HFFc6 (cell line): Measurements from ENCODE around the gene MFN2. TPM values are rescaled to one million over a fixed set of nuclear protein-coding genes. Genes with fewer than 3 reads are reported as not detected.
A peak's percentile ranks its signal among the peaks of the same experiment; 100 is the strongest.

Experiments used
- DNase-seq: peaks from one replicate; pipeline ENCODE4 v3.0.0-alpha.2; 2018
- H3K27ac Mint-ChIP-seq: 2 replicates; pipeline ENCODE4 v1.8.0; 2020; ENCODE audit warnings: mild to moderate bottlenecking, mixed read lengths
- H3K27me3 Mint-ChIP-seq: 2 replicates; pipeline ENCODE4 v1.8.0; 2021; ENCODE audit warnings: mild to moderate bottlenecking, moderate library complexity, mixed read lengths; ENCODE audit not compliant: insufficient read depth
- H3K36me3 Mint-ChIP-seq: 2 replicates; pipeline ENCODE4 v1.8.0; 2021; ENCODE audit warnings: low read depth, mixed read lengths
- H3K4me1 Mint-ChIP-seq: 2 replicates; pipeline ENCODE4 v1.8.0; 2020; ENCODE audit warnings: low read depth, mixed read lengths
- H3K4me3 Mint-ChIP-seq: 2 replicates; pipeline ENCODE4 v1.8.0; 2020; ENCODE audit warnings: mild to moderate bottlenecking, moderate library complexity, mixed read lengths
- H3K9me3 Mint-ChIP-seq: 2 replicates; pipeline ENCODE4 v1.8.0; 2020; ENCODE audit warnings: mild to moderate bottlenecking, mixed read lengths
- CTCF ChIP-seq: fragments of 200-600 bp; sonication (generic); IDR thresholded peaks from 2 replicates; pipeline ENCODE4 v1.5.0; 2021; ENCODE audit warnings: antibody characterized with exemption, mild to moderate bottlenecking
- total RNA-seq, 6 experiments: library from RNA; stranded (reverse); fragmentation: NEBNext Ultra II Directional; extraction: Animal tissue kit (Norgen Biotek cat#: 25700); gene quantifications; 2 replicates in 1 of 6; 3 replicates in 5 of 6; pipeline ENCODE4 v1.2.3, GENCODE V29; 2021

Gene MFN2
- total RNA-seq, 6 experiments from 2014 or later = 92.8 to 112 (median 101) TPM

- peaks cover 12% of the 10 kb centered on the region for H3K4me1 Mint-ChIP-seq
- H3K9me3 Mint-ChIP-seq = no peaks in the 10 kb centered on the region
- H3K36me3 Mint-ChIP-seq = peaks cover 10% of the 10 kb centered on the region; the same call in 1 of the 2 replicates
- no peak for DNase-seq
- no peak for TF ChIP-seq CTCF
- peak overlapping the region; percentile 51 for H3K27ac Mint-ChIP-seq
- no peaks in the 10 kb centered on the region for H3K27me3 Mint-ChIP-seq
- peak overlapping the region; percentile 90 for H3K4me3 Mint-ChIP-seq
Measured at GRCh38 chr1:12019858-12020509, 39.7 kb downstream of the MFN2 start.

DNA sequence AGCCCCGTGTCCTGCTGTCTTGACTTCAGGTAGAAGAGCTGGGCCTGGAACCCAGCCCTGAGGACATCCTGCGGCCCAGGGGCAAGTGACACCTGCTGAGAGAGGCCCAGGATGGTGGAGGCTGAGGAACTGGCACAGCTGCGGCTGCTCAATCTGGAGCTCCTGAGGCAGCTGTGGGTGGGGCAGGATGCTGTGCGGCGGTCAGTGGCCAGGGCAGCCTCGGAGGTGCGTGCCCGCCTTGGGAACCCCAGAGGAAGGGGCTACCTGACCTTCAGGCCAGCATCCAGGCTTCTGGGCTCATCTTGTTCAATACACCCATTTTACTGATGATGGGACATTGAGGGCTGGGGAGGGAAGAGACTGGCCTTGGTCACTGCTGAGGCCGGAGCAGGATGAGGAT lies 41.4 kb downstream of the MFN2 start:
- Mint-ChIP-seq H3K4me1 (0 out of 2 replicates have a peak, but pooled peaks cover 6% of the 10 kb centered on the region), H3K27ac (no peak overlapping the region), H3K36me3 (peaks cover 17% of the 10 kb centered on the region; the same call in 1 of the 2 replicates), H3K4me3 (no peak overlapping the region), H3K9me3 (no peaks in the 10 kb centered on the region), H3K27me3 (no peaks in the 10 kb centered on the region)
- TF ChIP-seq CTCF = no peak
- DNase-seq = no peak

DNA sequence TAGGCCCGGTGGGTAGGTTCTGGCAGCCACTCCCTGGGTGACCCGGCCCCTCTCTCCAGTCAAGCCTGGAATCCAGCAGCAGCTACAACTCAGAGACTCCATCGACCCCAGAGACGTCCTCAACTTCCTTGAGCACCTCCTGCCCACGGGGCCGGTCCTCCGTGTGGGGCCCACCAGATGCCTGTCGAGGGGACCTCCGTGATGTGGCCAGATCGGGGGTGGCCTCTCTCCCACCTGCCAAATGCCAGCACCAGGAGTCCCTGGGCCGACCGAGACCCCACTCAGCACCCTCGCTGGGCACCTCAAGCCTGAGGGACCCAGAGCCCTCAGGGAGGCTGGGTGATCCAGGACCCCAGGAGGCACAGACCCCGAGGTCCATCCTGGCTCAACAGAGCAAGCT lies 41.8 kb downstream of the MFN2 start:
- DNase-seq = no peak
- peaks cover 19% of the 10 kb centered on the region; the same call in 1 of the 2 replicates for H3K36me3 Mint-ChIP-seq
- H3K27me3 Mint-ChIP-seq = no peaks in the 10 kb centered on the region
- H3K4me1 Mint-ChIP-seq = 0 out of 2 replicates have a peak, but pooled peaks cover 6% of the 10 kb centered on the region
- H3K9me3 Mint-ChIP-seq = no peaks in the 10 kb centered on the region
- H3K4me3 Mint-ChIP-seq = no peak overlapping the region
- TF ChIP-seq CTCF = no peak
- no peak overlapping the region for H3K27ac Mint-ChIP-seq

GRCh38 chr1:12026586-12026985 lies 46.3 kb downstream of the MFN2 start:
- H3K36me3 Mint-ChIP-seq = peaks cover 24% of the 10 kb centered on the region; the same call in 1 of the 2 replicates
- no peak overlapping the region for H3K27ac Mint-ChIP-seq
- H3K27me3 Mint-ChIP-seq = no peaks in the 10 kb centered on the region
- H3K4me1 Mint-ChIP-seq = no peaks in the 10 kb centered on the region
- no peak overlapping the region for H3K4me3 Mint-ChIP-seq
- TF ChIP-seq CTCF = no peak
- DNase-seq = no peak
- H3K9me3 Mint-ChIP-seq = no peaks in the 10 kb centered on the region

- Mint-ChIP-seq H3K36me3 (peaks cover 24% of the 10 kb centered on the region; the same call in 1 of the 2 replicates), H3K27me3 (no peaks in the 10 kb centered on the region), H3K4me1 (no peaks in the 10 kb centered on the region), H3K27ac (no peak overlapping the region), H3K4me3 (no peak overlapping the region), H3K9me3 (no peaks in the 10 kb centered on the region)
- no peak for DNase-seq
- TF ChIP-seq CTCF = no peak
Measured at GRCh38 chr1:12028248-12028647, 48.0 kb downstream of the MFN2 start.
